ENCODE data around the gene TMEM37.

The TMEM37 gene

GRCh38 chr2:119419803-119420508, 11.7 kb upstream of the TMEM37 start:
- DNase-seq: no peak

DNA sequence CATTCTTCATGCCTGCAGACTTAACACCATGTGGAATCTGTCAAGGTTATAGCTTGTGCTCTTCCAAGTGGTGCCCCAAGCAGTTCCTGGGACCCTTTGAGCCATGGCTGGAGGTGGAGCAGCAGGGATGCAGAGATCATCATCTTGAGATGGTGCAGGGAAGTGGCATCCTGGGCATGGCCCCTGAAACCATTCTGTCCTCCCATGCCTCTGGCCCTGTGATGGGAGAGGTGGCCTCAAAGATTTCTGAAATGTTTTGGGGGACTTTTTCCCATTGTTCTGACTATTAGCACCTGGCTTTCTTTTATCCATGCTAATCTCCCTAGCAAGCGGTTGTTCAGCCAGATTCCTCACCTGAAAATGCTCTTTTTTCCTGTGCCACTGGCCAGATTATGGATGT, 10.3 kb upstream of the TMEM37 start:
- DNase-seq: no peak

GRCh38 chr2:119421741-119422140, 9.9 kb upstream of the TMEM37 start:
- no peak for DNase-seq

GRCh38 chr2:119422360-119423107, 9.1 kb upstream of the TMEM37 start:
- no peak for DNase-seq

GRCh38 chr2:119423108-119423444, 8.6 kb upstream of the TMEM37 start:
- DNase-seq: no peak

- DNase-seq: no peak
Observed at GRCh38 chr2:119423811-119424210, 7.8 kb upstream of the TMEM37 start.

GRCh38 chr2:119424284-119425118, 7.2 kb upstream of the TMEM37 start:
- DNase-seq: no peak

- DNase-seq: no peak
Observed at GRCh38 chr2:119425119-119425405, 6.6 kb upstream of the TMEM37 start.

DNA sequence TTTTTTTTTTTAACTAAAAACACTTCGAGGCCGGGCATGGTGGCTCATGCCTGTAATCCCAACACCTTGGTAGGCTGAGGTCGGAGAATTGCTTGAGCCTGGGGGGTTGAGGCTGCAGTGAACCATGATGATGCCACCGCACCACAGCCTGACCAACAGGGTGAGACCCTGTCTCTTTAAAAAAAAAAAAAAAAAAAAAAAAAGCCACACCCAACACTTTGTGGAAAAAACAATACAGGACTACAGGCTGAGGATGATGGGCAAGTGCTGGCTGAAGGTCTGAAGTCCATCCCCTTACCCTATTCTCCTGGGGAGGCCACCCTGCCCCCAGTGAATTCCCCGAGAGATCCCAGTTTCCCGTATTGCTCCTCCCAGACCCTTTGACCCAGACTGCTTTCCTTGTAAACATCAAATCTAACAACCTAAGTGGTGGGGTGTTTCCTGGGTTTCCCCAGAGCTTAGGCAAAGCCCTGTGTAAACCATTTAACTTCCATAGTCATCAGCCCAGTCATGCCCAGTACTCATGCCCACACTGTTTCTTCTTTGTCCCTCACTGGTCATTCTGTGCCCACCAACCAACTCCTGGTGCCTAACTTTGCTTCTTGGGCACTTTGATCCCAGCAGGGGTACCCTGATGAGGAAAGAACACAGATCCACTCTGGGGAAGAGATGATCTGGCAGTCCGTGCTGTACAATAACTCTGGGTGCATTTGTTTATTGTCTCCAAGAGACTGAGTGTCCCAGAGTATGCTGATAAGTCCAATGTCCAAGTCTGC, 5.8 kb upstream of the TMEM37 start:
- no peak for DNase-seq

DNA sequence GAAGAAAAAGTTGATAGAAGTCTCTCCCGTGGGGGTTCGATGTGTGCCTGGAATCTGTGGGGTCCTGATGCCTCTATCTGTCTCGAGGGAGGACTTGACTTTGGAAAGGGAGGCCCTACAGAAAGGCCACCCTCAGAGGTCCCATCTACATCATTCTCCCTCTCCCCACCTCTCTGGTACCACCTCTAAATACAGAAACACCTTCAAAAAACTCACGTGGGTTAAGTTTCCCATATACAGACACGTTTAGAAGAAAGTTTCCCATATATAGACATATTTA, 5.3 kb upstream of the TMEM37 start:
- no peak for DNase-seq

DNA sequence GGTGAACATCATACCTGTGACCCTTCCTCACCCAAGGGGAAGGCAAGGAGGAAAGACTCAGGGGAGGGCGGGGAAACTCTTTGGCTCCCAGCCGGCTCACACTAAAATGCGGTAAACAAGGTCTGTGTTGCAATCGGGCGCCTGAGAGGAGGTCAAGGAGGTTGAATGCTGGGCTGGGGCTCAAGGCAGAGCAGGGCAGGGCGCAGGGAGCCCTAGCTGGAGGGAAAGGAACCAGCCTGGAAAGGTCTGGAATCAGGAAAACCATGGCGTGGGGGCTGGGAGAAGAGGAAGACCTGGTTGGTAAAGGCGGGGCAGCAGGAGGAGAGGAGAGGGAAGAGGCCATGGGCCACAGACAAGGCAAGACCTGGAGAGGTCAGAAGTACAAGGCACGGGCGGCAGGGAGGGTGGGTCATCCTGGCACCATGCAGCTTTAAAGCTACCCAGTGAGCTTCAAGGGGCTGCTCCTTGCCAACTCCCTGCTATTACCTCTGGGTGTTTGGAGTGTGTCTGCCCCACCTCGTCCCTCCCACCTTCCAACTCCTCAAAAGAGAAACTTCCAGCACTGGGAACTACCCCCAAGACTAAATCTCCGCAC, 4.8 kb upstream of the TMEM37 start:
- DNase-seq: no peak

DNA sequence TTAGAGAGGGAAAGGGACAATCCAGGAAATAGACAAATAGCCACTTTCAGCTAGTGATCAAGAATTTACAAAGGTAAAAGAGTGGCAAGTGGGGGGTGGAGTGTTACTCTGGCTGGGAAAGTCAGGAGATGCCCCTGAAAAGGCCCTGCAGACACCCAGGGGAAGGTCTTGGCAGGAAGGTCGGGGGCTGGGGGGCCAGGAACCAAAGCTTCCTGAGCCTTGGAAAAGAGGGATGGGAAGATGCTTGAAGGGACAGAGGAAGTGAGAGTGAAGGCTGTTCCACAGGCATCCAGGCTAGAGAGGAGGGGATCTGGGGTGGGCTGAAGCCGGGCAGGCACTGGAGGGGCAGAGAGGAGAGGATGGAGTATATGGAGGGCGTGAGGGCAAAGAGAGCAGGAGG, 3.9 kb upstream of the TMEM37 start:
- no peak for DNase-seq

GRCh38 chr2:119428488-119429224, 3.0 kb upstream of the TMEM37 start:
- DNase-seq: no peak

- no peak for DNase-seq
Observed at GRCh38 chr2:119429225-119429981, 2.3 kb upstream of the TMEM37 start.

DNA sequence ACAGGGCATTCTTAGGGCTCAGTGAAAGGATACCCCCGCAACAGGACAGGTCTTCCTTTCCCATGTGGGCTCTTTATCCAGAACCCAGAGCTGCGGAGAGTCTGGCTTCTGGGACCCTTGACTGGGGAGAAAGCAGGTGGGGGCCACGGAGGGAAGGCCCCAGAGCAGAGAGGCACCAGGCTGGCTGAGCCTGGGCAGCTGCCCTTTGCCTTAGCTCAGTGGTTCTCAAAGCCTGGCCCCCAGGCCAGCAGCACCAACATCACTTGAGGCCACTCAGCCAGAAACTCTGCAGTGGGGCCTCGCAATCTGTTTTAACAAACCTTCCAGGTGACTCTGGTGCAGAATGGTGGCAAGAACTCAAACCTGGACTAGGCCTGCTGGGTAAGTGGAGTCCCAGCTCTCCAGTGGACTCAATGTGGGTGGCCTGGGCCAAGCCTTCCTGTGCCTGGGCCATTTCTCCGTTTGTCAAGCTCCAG, 1.6 kb upstream of the TMEM37 start:
- DNase-seq: no peak

DNA sequence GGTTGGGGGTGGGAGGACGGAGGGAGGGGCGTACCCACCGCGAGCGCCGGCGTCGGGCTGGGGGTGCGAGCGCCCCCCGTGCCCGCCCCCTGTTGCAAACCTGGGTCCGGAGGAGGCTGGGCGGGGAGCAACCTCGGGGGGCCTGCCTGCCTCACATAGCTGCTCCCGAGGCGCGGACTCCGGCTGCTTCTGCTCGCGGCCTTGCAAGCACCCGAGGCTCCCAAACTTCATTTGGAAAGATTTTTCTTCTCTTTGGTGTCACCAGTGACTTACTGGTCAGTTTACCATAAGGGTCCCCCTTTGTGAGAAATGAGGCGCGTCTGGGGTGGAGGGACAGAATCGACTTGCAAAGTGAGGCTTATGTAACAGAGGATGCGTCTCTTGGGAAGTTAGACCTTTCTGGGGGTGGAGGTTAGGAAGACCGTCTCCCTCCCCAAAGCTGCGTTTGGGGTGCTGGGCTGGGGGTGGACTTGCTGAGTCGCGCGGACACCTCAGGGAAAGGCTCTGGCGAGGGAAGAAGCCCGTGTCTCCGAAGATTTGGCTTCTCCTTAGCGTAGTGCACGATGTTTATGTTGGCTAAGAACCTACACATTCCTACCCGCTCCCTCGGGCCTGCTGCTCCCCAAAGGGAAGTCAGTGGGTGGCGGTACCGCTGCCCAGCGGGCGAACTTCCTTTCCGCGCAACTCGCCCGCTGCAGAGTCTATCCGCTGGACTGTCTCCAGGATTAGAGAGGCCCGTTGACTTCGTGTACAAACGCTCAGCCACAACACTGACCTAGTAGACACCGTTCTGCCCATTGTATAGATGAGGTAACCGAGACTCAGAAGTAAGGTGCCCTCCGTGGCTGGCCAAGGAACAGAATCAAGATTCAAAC, 559 bp downstream of the TMEM37 start:
- no peak for DNase-seq

GRCh38 chr2:119432851-119433522, 1.3 kb downstream of the TMEM37 start:
- no peak for DNase-seq

DNA sequence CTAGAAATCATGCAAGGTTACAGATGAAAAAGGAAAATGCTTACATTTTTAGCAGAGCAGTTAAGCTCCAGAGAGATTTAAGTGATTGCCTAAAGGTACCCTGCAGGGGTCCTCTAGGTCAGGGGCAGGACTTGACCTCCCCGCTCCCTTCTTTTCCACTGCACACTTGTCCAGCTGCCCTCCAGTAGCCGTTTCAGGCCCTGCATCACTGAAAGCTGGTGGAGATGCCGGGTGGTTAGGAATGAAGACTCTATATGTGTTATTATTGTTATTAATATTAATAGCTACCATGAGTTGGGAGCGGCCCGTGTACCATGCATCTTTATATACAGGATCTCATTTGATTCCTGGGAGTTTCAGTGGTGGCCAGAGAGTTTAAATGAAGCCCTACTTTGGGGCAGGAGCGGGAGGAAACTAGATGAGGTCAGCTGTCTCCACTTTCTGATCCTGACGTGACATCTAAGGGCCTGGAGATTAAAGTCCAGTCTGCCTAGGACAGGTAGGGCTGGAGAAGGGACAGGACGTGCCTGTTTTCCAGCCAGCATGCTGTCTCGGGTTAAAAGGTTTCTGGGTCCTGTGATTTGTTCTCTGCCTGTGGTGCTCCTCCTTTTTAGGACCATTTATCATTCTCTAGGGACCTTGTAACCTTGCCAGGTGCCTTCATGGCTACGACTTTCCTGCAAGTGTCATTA, 2.1 kb downstream of the TMEM37 start:
- no peak for DNase-seq

GRCh38 chr2:119434664-119435063, 3.0 kb downstream of the TMEM37 start:
- DNase-seq: no peak
